NCI-H1417 treated with DMSO at 0.1 percent for 48 hours (cell line): ENCODE data around the gene BTBD9.
"Not testable (repeated sequence)": the region's sequence is repeated elsewhere in the genome, so short reads cannot be mapped to it uniquely, and the experiment has no call there.

ENCODE experiments used
- DNase-seq: peaks from one replicate; lab custom pipeline; 2025; lab: John Stamatoyannopoulos, UW

BTBD9 gene

GRCh38 chr6:38144365-38144945 is 495.3 kb downstream of the BTBD9 start:
- DNase-seq: no peak

- no peak for DNase-seq
Observed at GRCh38 chr6:38143191-38144150, 496.3 kb downstream of the BTBD9 start.

- DNase-seq: no peak
Observed at GRCh38 chr6:38142178-38142902, 497.4 kb downstream of the BTBD9 start.

- no peak for DNase-seq
Observed at GRCh38 chr6:38141716-38142115, 498.0 kb downstream of the BTBD9 start.

- DNase-seq: no peak
Observed at GRCh38 chr6:38141085-38141484, 498.6 kb downstream of the BTBD9 start.

GRCh38 chr6:38138374-38138773 is 501.4 kb downstream of the BTBD9 start:
- no peak for DNase-seq

- DNase-seq: no peak
Observed at GRCh38 chr6:38137608-38138265, 502.0 kb downstream of the BTBD9 start.

- no peak for DNase-seq
Observed at GRCh38 chr6:38136547-38136946, 503.2 kb downstream of the BTBD9 start.

- DNase-seq: no peak
Observed at GRCh38 chr6:38134704-38135088, 505.0 kb downstream of the BTBD9 start.

GRCh38 chr6:38133932-38134703 is 505.6 kb downstream of the BTBD9 start:
- DNase-seq: no peak

GRCh38 chr6:38131527-38131965 is 508.2 kb downstream of the BTBD9 start:
- DNase-seq: no peak

GRCh38 chr6:38127284-38127683 is 512.4 kb downstream of the BTBD9 start:
- DNase-seq: no peak

- DNase-seq: not testable (repeated sequence)
Observed at GRCh38 chr6:38124224-38124926, 515.4 kb downstream of the BTBD9 start.

GRCh38 chr6:38119516-38119915 is 520.2 kb downstream of the BTBD9 start:
- DNase-seq: no peak

GRCh38 chr6:38118791-38119365 is 520.9 kb downstream of the BTBD9 start:
- DNase-seq: no peak
